ENCODE data around the gene REPS2. TPM values are rescaled to one million over a fixed set of nuclear protein-coding genes. Genes with fewer than 3 reads are reported as not detected.

Gene REPS2
- total RNA-seq, 2 experiments from 2014 or later: not detected

DNA sequence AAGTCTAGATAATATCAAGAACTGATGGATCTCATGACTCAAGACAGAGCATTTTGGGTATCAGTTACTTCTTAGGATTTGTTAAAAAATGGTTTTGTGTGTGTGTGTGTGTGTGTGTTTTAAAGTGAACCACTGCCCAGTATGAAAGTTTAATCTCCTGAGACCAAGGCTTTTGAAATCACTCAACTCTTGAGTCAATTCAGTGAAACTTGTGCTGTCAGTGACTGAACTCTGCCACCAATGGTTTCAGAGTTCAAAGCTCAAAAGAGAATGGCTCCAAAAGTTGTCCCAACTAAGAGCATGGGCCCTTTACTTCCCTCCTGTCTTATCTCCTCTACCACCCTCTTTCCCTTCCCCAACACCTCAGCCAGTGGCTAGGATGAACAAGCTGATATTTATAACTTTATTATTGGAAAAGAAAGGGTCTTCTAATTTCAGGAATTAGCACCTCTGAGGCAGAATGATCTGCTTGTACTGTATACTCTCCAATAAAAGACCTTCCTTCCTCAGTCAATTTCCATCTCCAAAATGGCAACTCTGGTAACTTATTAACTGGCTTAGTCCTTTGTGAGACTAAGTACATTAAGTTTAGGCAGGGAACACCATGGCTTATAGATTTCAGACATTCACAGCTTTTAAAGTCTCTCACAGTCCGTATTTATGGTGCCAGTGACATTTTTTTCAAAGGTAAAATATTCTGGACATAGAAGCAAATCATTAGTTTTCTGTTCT is 152.2 kb downstream of the REPS2 start:
- intact Hi-C loops (cut with micrococcal nuclease): no loop called here
- no peaks in the 10 kb centered on the region for H3K27me3 Mint-ChIP-seq
- no peaks in the 10 kb centered on the region for H3K4me1 Mint-ChIP-seq (ENCODE audit: low read depth)
- no peaks in the 10 kb centered on the region for H3K9me3 Mint-ChIP-seq
- DNase-seq (no peak), ATAC-seq (no peak)
- H3K36me3 Mint-ChIP-seq (ENCODE audit: low read depth): no peaks in the 10 kb centered on the region
- H3K27ac Mint-ChIP-seq: no peak overlapping the region
- POLR2A ChIA-PET: no interaction called here
- H3K4me3 Mint-ChIP-seq: no peak overlapping the region
- CTCF ChIA-PET: no interaction called here
- TF ChIP-seq, protein P1, sequence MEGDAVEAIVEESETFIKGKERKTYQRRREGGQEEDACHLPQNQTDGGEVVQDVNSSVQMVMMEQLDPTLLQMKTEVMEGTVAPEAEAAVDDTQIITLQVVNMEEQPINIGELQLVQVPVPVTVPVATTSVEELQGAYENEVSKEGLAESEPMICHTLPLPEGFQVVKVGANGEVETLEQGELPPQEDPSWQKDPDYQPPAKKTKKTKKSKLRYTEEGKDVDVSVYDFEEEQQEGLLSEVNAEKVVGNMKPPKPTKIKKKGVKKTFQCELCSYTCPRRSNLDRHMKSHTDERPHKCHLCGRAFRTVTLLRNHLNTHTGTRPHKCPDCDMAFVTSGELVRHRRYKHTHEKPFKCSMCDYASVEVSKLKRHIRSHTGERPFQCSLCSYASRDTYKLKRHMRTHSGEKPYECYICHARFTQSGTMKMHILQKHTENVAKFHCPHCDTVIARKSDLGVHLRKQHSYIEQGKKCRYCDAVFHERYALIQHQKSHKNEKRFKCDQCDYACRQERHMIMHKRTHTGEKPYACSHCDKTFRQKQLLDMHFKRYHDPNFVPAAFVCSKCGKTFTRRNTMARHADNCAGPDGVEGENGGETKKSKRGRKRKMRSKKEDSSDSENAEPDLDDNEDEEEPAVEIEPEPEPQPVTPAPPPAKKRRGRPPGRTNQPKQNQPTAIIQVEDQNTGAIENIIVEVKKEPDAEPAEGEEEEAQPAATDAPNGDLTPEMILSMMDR (IDR thresholded peaks at IDR 0.05): no peak

DNA sequence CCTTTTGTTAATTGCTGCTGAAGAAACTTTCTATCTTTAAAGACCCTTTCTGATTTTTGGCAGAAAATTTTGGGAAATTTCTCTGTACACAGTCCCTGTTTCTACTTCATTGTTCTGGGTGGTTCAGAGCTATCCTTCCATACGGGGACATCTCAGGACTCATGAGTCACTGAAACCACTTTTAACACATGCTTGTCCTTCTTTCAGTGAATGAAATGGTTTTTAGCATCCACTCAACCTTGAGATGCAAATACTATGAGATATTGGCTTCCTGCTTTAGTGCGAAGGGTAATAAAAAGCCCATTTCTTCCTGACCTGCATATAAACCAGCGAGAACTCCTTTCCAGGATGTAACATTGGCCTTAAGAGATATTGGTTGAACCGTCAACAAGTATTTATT is 158.0 kb downstream of the REPS2 start:
- no peak for ATAC-seq
- CTCF ChIA-PET: no interaction called here
- no peaks in the 10 kb centered on the region for H3K27me3 Mint-ChIP-seq

DNA sequence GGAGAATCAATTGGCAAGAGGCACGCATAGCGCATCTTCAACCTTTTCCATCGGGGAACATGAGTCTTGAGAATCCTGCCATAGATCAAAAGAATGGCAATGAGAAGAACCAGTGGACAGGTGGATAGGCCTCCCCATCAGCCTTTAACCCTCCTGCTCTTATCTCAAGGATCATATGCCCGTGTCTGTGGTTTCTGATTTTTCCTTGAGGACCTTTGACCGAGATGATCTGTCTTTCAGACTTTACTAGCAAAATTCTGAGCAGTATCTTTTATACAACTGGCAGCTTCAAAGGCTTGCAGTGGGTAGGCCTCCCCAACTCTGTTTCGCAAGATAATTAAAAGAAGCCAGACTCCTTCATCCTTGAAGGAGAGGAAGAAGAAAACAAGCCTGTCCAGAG is 174.4 kb downstream of the REPS2 start:
- TF ChIP-seq, protein P1 (IDR thresholded peaks at IDR 0.05): no peak
- Mint-ChIP-seq H3K4me3 (no peak overlapping the region), H3K4me1 (ENCODE audit: low read depth) (no peaks in the 10 kb centered on the region), H3K36me3 (ENCODE audit: low read depth) (no peaks in the 10 kb centered on the region), H3K9me3 (no peaks in the 10 kb centered on the region), H3K27me3 (no peaks in the 10 kb centered on the region), H3K27ac (no peak overlapping the region)
- ChIA-PET POLR2A (no interaction called here), CTCF (interaction anchor here (0.7 to 1.4 kb wide), 3 partner anchors 9 to 1098 kb away, joined by 3 read pairs; no protein-coding TSS in a partner anchor)
- DNase-seq: no peak
- intact Hi-C loops (cut with micrococcal nuclease): no loop called here
- ATAC-seq: no peak

More for the DNA sequence above, 158.0 kb downstream of the REPS2 start:
- intact Hi-C loops (cut with micrococcal nuclease): no loop called here
- no peaks in the 10 kb centered on the region for H3K9me3 Mint-ChIP-seq
- POLR2A ChIA-PET: no interaction called here
- no peak overlapping the region for H3K4me3 Mint-ChIP-seq
- H3K4me1 Mint-ChIP-seq (ENCODE audit: low read depth): no peaks in the 10 kb centered on the region
- H3K36me3 Mint-ChIP-seq (ENCODE audit: low read depth): no peaks in the 10 kb centered on the region
- no peak for DNase-seq
- TF ChIP-seq, protein P1 (IDR thresholded peaks at IDR 0.05): no peak
- no peak overlapping the region for H3K27ac Mint-ChIP-seq

DNA sequence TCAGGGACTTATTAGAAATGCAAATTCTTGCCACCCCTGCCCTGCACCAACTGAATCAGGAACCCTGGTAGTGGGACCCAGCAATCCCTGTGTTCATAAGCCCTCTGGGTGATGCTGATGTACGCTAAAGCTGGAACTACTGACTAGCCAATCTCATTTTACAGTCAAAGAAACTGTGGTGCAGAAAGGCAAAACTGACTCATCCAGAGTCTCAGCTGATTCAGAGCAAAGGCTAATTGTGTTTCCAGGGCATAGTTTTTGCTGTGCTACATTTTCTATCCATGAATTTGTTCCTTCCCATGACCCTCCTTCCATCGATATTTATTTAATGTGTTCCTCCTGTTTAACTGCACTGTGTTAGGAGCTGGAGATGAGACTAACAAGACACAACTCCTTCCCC is 207.5 kb downstream of the REPS2 start:
- Mint-ChIP-seq H3K4me1 (ENCODE audit: low read depth) (no peaks in the 10 kb centered on the region), H3K4me3 (no peak overlapping the region), H3K27ac (no peak overlapping the region), H3K36me3 (ENCODE audit: low read depth) (no peaks in the 10 kb centered on the region), H3K9me3 (no peaks in the 10 kb centered on the region), H3K27me3 (no peaks in the 10 kb centered on the region)
- ChIA-PET POLR2A (no interaction called here), CTCF (no interaction called here)
- ATAC-seq (no peak), DNase-seq (no peak)
- intact Hi-C loops (cut with micrococcal nuclease): no loop called here
- TF ChIP-seq, protein P1 (IDR thresholded peaks at IDR 0.05): no peak

DNA sequence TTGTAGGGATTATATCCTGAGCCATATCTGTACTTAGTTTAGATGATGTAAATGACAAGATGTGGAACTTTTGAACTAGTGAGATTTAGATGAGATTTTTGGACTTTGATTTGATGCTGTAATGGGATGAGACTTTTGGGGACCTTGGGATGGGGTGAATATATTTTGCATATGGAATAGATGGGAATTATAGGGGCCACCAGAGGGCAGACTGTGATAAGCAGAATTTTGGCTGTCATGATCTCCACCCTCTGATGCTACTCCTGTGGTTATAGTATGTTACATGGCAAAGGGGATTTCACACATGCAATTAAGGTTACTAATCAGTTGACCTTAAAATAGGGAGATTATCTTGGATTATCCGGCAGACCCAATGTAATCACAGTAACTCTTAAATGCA is 214.5 kb downstream of the REPS2 start:
- Mint-ChIP-seq H3K4me1 (ENCODE audit: low read depth) (no peaks in the 10 kb centered on the region), H3K4me3 (no peak overlapping the region), H3K27me3 (no peaks in the 10 kb centered on the region), H3K27ac (no peak overlapping the region), H3K9me3 (peaks cover 3% of the 10 kb centered on the region), H3K36me3 (ENCODE audit: low read depth) (no peaks in the 10 kb centered on the region)
- POLR2A ChIA-PET: no interaction called here
- ATAC-seq (no peak), DNase-seq (no peak)
- intact Hi-C loops (cut with micrococcal nuclease): no loop called here
- CTCF ChIA-PET: no interaction called here
- TF ChIP-seq, protein P1 (IDR thresholded peaks at IDR 0.05): no peak

All from activated CD8-positive, alpha-beta T cell treated with anti-CD3 and anti-CD28 coated beads for 36 hours (primary cell).